Epithelial cell of esophagus (primary cell): ENCODE data around the gene ZNF491.
"Not testable (repeated sequence)": the region's sequence is repeated elsewhere in the genome, so short reads cannot be mapped to it uniquely, and the experiment has no call there.

ENCODE experiments used
- DNase-seq: peaks from one replicate; pipeline ENCODE4 v3.0.0; 2010; ENCODE audit warnings: low read depth
- H3K4me3 ChIP-seq: 2 replicates; pipeline ENCODE4 v1.5.1; 2011; ENCODE audit warnings: mild to moderate bottlenecking, low read length, control low read depth
- CTCF ChIP-seq: IDR thresholded peaks from 2 replicates; pipeline ENCODE4 v1.5.1; 2011; ENCODE audit warnings: low read depth, mild to moderate bottlenecking, low read length, control low read depth, inconsistent platforms; ENCODE audit not compliant: insufficient read depth; ENCODE audit errors: missing control alignments

The ZNF491 gene

GRCh38 chr19:11833541-11833940 is 35.2 kb downstream of the ZNF491 start:
- no peak for DNase-seq
- no peak overlapping the region for H3K4me3 ChIP-seq
- TF ChIP-seq CTCF, result no peak

- H3K4me3 ChIP-seq, result not testable (repeated sequence)
- DNase-seq, result peak; percentile 52
These were observed 37.3 kb downstream of the ZNF491 start for GRCh38 chr19:11835626-11836066.

GRCh38 chr19:11843722-11844121 is 45.4 kb downstream of the ZNF491 start:
- no peak for DNase-seq
- TF ChIP-seq CTCF, result no peak
- no peak overlapping the region for H3K4me3 ChIP-seq

GRCh38 chr19:11847615-11848014 is 49.3 kb downstream of the ZNF491 start:
- not testable (repeated sequence) for DNase-seq, H3K4me3 ChIP-seq

GRCh38 chr19:11848200-11848593 is 49.9 kb downstream of the ZNF491 start:
- no peak overlapping the region for H3K4me3 ChIP-seq
- DNase-seq, result no peak
- no peak for TF ChIP-seq CTCF

- peak; percentile 64 for DNase-seq
- peak within 1 kb of the TSS; percentile 43 for H3K4me3 ChIP-seq
- no peak for TF ChIP-seq CTCF
These were observed 50.5 kb downstream of the ZNF491 start, which contains the start of gene ZNF439 for GRCh38 chr19:11848594-11849469. Gene ZNF439, plus strand, starts transcription at chr19:11848726. Its CDS starts 142 bp downstream, at chr19:11848868.

GRCh38 chr19:11850289-11850688 is 52.0 kb downstream of the ZNF491 start:
- not testable (repeated sequence) for DNase-seq, H3K4me3 ChIP-seq

- TF ChIP-seq CTCF, result no peak
- no peak for DNase-seq
- no peak overlapping the region for H3K4me3 ChIP-seq
These were observed 55.0 kb downstream of the ZNF491 start for GRCh38 chr19:11853358-11853757.
